HFFc6 (cell line): ENCODE measurements around the gene SLC25A1. TPM values are rescaled to one million over a fixed set of nuclear protein-coding genes. Genes with fewer than 3 reads are reported as not detected.

Experiments used
- DNase-seq: peaks from one replicate; pipeline ENCODE4 v3.0.0-alpha.2; 2018
- H3K27ac Mint-ChIP-seq: 2 replicates; pipeline ENCODE4 v1.8.0; 2020; ENCODE audit warnings: mild to moderate bottlenecking, mixed read lengths
- H3K27me3 Mint-ChIP-seq: 2 replicates; pipeline ENCODE4 v1.8.0; 2021; ENCODE audit warnings: mild to moderate bottlenecking, moderate library complexity, mixed read lengths; ENCODE audit not compliant: insufficient read depth
- H3K36me3 Mint-ChIP-seq: 2 replicates; pipeline ENCODE4 v1.8.0; 2021; ENCODE audit warnings: low read depth, mixed read lengths
- H3K4me1 Mint-ChIP-seq: 2 replicates; pipeline ENCODE4 v1.8.0; 2020; ENCODE audit warnings: low read depth, mixed read lengths
- H3K4me3 Mint-ChIP-seq: 2 replicates; pipeline ENCODE4 v1.8.0; 2020; ENCODE audit warnings: mild to moderate bottlenecking, moderate library complexity, mixed read lengths
- H3K9me3 Mint-ChIP-seq: 2 replicates; pipeline ENCODE4 v1.8.0; 2020; ENCODE audit warnings: mild to moderate bottlenecking, mixed read lengths
- CTCF ChIP-seq: fragments of 200-600 bp; sonication (generic); IDR thresholded peaks from 2 replicates; pipeline ENCODE4 v1.5.0; 2021; ENCODE audit warnings: antibody characterized with exemption, mild to moderate bottlenecking
- total RNA-seq, 6 experiments: library from RNA; stranded (reverse); fragmentation: NEBNext Ultra II Directional; extraction: Animal tissue kit (Norgen Biotek cat#: 25700); gene quantifications; 2 replicates in 1 of 6; 3 replicates in 5 of 6; pipeline ENCODE4 v1.2.3, GENCODE V29; 2021

The SLC25A1 gene
- total RNA-seq, 6 experiments from 2014 or later = 102 to 124 (median 108) TPM

DNA sequence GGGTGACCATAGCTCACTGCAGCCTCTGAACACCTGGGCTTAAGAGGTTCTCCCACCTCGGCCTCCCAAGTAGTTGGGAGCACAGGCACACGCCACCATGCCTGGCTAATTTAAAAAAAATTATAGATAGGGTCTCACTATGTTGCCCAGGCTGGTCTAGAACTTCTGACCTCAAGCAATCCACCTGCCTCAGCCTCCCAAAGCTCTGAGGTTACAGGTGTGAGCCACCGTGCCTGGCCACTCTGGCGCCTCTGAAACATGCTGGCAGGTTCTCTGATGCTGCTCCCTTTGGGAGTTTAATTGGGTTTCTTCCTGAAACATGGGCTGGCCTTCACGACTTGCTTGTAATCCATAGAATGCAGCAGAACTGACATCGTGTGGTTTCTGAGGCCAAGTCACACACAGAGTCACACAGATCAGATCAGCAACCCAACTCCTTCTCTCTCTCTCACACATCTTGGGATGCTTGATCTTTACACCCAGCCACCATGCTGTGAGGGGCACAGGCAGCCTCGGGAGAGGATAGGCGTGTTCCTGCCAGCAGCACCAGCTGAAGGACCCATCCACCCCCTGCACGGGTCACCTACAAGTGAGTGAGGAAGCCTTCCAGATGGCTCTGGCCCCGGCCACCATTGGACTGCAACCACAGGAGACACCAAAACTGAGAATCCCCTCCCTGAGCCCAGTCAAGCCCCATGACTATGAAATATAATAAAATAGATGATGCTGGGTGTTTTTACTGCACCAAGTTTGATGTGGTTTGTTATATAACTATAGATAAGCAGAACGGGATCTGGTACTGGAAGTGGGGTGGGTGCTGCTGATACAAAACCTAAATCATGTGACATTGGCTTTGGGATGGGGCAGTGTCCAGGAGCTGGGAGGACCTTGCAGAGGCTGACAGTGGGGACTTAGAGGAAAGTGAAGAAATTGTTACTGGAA, 25.3 kb downstream of the SLC25A1 start:
- TF ChIP-seq CTCF = no peak
- Mint-ChIP-seq H3K9me3 (peaks cover 5% of the 10 kb centered on the region; the same call in 1 of the 2 replicates), H3K36me3 (peaks cover 6% of the 10 kb centered on the region; the same call in 1 of the 2 replicates), H3K27me3 (peaks cover 40% of the 10 kb centered on the region), H3K27ac (no peak overlapping the region), H3K4me3 (no peak overlapping the region), H3K4me1 (no peaks in the 10 kb centered on the region)
- no peak for DNase-seq

GRCh38 chr22:19151329-19152191, 27.0 kb downstream of the SLC25A1 start:
- Mint-ChIP-seq H3K9me3 (peaks cover 5% of the 10 kb centered on the region; the same call in 1 of the 2 replicates), H3K4me1 (no peaks in the 10 kb centered on the region), H3K27me3 (peaks cover 50% of the 10 kb centered on the region), H3K4me3 (no peak overlapping the region), H3K27ac (no peak overlapping the region), H3K36me3 (peaks cover 6% of the 10 kb centered on the region; the same call in 1 of the 2 replicates)
- TF ChIP-seq CTCF = no peak
- no peak for DNase-seq

- peaks cover 5% of the 10 kb centered on the region; the same call in 1 of the 2 replicates for H3K9me3 Mint-ChIP-seq
- no peak for TF ChIP-seq CTCF
- no peaks in the 10 kb centered on the region for H3K4me1 Mint-ChIP-seq
- DNase-seq = no peak
- H3K27ac Mint-ChIP-seq = no peak overlapping the region
- no peak overlapping the region for H3K4me3 Mint-ChIP-seq
- peaks cover 48% of the 10 kb centered on the region for H3K27me3 Mint-ChIP-seq
- H3K36me3 Mint-ChIP-seq = peaks cover 6% of the 10 kb centered on the region; the same call in 1 of the 2 replicates
Observed at GRCh38 chr22:19150482-19151328, 27.8 kb downstream of the SLC25A1 start.

- Mint-ChIP-seq H3K36me3 (peaks cover 6% of the 10 kb centered on the region; the same call in 1 of the 2 replicates), H3K27me3 (peaks cover 48% of the 10 kb centered on the region), H3K4me3 (no peak within 1 kb of the TSS), H3K27ac (no peak within 1 kb of the TSS), H3K4me1 (no peaks in the 10 kb centered on the region; the same call in 1 of the 2 replicates), H3K9me3 (peaks cover 5% of the 10 kb centered on the region; the same call in 1 of the 2 replicates)
- no peak for DNase-seq
- TF ChIP-seq CTCF = no peak
Observed at GRCh38 chr22:19149991-19150390, 28.5 kb downstream of the SLC25A1 start, which contains the start of gene GSC2. Gene GSC2, minus strand, starts transcription at chr22:19150292. Its CDS starts 9 bp downstream, at chr22:19150283.
